Amygdala (tissue), 56 donors: ENCODE data around the gene EPHX1.
A peak's percentile ranks its signal among the peaks of the same experiment; 100 is the strongest.
"Not testable (repeated sequence)": the region's sequence is repeated elsewhere in the genome, so short reads cannot be mapped to it uniquely, and the experiment has no call there.

Experiments
- DNase-seq, 56 donors: peaks; one replicate each; lab custom pipeline; 2025; lab: John Stamatoyannopoulos, UW

The EPHX1 gene

DNA sequence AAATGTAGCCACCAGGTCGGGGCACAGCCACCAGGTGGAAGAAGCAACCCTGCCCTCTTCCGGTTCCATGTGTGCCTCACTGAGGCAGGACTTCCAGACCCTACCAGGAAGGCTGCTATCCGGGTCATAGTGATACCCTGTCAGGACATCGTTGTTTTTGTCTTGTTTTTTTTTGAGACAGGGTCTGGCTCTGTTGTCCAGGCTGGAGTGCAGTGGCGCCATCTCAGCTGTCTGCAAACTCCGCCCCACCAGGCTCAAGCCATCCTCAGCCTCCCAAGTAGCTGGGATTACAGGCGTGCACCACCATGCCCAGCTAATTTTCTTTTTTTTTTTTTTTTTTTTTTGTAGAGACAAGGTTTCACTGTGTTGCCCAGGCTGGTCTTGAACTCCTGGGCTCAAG is 5.2 kb downstream of the EPHX1 start:
- not testable (repeated sequence) for DNase-seq

DNA sequence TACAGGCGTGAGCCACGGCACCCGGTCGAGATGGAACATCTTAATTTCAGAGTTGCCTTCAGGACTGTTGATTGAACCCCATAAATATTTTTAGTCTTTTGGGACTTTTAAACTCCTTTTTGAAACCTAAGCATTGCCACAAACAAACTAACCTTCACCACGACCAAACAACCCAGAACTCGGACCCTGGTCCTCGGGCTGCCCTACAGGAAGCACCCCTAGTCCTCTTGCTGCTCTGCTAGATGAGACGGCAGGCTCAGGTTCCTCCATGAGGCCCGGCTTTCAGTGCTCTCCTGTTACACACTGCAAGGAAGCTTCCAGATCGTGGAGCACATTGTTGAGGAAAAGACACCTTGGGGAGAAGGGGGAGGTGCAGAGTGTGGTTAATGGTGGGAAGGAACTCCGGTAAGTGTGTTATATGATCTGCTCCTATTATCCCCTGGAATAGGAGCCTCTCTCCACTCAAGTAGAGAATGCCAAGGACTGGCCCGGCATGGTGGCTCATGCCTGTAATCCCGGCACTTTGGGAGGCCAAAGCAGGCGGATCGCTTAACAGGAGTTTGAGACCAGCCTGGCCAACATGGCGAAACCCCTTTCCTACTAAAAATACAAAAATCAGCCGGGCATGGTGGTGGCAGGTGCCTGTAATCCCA is 5.7 kb downstream of the EPHX1 start:
- DNase-seq = no peak

DNA sequence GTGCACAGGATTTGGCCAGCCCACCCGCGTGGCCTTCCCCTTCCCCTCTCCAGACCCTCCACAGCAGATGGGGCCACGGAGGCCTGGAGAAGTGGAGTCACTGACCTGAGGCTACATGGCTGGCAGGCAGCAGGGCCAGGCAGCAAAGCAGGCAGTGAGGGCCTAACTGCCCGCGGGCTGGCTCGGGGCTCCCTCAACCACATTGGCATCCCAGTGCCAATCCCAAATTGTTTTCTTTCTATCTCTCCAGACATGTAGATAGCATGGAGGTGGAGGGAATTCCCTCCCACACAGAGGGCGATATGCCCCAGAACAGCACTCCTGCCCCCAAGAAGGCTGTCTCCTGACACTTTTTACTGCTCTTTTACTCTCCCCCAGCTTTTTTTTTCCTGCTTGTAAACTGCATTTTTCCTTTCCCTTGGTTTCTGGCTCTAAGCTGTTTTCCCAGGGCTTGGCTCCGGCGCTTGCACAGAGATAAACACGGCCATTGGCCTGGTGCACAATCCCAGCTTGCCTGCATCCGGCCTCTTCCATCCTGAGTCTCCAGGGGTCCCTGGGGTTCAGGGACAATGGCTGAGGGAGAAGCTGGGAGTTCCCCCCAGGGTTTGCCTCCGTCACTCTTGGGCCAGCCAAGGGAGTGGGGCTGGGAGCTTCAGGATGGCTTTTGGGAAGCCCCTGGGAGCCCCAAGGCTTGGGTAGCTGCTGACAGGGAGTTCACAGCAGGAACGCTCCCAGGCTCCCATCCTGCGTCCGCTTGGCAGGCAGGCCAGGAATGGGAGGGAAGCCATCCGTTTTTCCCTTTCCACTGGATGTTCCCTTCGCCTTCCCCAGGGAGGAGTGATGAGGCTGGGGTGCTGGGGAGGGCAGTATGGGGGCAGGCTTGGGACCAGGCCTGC is 7.0 kb downstream of the EPHX1 start:
- peak in 6 of 56 donors; percentile 48 to 70 (median 53) for DNase-seq

DNA sequence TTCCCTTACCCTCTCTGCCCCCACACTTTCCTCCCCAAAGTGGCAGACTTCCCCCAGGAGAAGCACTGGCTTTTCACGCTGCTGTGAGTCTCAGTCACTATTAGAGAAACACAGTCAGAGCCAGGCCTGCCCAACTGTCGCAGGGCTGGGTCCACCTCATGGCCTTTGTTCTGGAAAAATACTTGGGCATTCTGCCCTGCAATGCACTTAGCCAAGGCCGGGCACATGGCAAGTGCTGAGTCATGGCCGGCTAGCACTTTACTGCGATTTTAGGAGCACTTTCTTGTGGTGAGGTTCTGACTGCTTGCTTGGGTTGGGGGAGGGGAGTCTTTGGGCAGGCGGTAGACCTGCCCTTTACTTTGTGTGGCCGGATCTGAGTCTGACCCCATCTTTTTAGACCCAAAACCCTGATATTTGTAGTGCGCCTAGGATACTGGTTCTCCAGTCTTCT is 7.7 kb downstream of the EPHX1 start:
- DNase-seq = peak in 53 of 56 donors; percentile 15 to 90 (median 73)

DNA sequence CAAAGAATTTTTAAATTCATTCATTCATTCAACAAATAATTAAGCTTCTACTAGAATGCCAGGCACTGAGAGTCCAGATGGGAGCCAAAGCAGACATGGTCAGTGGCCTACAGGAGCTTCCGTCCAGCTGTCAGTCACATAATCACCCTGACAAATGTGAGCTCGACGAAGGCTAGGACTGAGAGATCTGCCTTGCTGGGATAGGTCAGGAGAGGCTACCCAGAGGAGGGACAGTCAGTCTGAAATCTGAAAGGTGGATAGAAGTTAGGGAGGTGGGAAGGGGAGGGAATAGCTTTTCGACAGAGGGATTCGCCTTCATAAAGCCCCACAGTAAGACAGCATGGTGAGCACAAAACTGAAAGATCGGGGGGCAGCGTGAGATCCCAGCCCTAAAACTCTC is 8.3 kb downstream of the EPHX1 start:
- DNase-seq = no peak

DNA sequence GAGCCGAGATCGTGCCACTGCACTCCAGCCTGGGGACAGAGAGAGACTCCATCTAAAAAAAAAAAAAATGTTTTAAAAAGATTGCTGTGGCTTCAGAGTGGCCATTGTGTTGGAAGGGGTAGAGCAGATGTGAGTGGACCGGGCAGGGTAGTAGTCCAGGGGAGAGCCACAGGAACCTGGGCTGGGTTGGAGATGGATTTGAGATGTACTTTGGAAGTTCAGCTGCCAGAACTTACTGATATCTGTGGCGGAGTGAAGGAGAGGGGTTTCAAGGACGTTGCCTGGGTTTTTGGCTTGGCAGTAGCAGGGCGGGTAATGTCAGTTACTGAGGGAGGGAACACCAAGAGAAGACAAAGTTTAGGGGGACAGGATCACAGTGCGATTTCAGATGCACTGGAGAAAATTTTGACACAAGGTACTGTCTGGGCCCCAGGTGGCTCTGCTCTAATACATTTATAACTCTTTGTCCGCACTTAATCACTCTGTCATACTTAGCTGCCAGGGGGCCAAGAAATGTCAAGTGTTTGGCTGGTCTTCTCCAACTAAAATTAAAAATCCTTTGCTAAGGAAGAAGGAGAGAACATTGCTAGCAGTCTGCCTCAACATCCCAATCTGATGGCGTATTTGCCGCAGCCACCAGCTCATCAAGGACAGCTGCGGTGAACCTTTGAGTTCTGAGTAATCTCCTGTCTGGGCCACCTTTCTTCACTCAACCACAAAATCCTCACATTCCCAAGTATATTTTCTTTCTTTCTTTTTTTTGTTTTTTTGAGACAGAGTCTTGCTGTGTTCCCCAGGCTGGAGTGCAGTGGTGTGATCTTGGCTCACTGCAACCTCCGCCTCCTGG is 9.6 kb downstream of the EPHX1 start:
- DNase-seq = no peak

DNA sequence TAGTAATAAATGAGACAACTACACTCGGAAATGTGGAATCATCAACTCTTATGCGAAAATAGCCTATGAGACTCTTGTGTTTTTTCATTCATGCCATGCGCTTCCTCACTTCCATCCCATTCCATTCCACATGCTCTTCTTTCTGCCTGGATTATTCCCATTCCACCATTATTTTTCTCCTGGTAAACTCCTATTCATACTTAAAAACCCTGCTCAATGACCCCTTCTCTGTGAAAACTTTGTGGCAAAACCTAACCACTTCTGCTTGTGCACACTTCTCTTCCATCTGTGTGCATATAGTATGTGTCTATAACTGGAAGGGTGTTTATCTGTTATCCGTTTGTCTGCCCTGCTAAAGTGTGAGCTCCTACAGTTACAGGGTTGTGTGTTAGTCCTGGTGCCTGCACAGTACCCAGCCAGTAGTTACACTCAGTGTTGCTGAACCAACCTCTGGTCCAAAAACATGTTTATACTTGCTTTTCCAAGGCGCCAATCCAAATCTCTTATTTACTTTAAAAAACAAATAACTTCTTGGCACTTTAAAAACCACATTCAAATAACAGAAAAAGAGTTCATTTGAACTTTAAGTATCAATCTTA is 10.7 kb downstream of the EPHX1 start:
- DNase-seq = no peak

DNA sequence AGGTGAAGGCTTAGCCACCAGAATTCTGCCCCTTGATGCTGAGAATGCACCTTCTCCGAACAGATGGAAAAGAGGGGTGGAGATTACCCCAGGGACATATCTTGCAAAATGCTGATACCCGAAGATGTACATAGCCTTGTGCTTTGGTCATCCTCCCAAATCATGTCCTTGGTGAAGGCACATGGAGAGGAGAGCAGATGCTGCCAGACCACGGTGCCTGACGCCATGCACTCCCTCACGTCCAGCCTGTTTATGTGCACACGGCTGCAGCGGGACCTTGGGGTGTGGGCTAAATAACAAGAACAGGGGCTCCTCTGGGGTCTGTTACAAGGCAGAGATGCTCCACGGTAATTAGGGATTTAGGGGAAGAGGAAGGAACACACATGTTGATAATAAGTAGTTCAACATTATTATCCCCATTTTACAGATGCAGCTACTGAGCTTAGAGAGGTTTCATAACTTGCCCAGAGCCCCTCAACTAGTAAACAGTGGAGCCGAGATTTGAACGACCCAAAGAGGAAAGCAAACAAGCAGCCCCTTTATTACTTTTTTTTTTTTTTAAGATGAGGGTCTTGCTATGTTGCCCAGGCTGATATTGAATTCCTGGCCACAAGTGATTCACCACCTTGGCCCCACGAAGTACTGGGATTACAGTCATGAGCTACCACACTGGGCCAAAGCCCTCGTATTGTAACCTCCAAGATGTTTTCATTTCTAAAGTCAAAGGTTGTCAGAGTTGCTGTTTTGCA is 12.9 kb downstream of the EPHX1 start:
- DNase-seq = no peak

DNA sequence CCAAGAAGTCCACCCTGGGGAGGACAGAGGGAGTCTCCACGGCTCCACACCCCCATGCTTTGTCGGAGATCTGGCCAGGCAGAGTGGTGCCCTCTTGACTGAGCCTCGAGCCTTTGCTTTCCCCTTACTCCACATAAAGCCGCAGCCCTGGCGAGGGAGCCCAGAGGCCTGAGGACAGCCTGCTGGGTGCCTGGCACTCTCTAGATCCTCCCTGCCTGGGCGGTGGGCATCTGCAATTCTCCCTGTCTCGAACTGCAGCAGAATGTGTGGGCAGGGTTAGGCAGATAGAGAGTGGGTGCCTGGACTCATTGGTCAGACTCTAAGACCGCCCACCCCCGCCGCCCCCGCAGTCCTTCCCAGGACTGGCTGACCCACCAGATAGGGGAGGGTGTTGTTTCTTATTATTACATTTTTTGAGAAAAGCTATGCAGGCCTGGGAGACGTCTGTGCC is 13.9 kb downstream of the EPHX1 start:
- DNase-seq = no peak

DNA sequence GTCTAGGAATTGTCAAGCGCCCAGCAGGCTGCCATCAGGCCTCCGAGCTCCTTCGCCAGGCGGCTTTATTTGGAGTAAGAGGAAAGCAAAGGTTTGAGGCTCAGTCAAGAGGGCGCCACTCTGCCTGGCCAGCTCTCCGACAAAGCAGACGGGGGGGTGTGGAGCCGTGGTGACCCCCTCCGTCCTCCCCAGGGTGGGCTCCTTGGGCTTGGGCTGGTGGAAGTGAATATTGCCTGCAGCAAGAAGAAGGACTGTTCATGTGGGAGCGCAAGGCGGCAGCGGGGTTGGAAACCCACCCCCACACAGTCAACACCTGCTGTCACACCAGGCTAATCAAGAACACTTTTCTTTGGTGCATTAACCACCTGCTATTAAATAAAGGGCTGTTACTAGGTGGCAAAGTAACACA is 14.6 kb downstream of the EPHX1 start:
- no peak for DNase-seq

DNA sequence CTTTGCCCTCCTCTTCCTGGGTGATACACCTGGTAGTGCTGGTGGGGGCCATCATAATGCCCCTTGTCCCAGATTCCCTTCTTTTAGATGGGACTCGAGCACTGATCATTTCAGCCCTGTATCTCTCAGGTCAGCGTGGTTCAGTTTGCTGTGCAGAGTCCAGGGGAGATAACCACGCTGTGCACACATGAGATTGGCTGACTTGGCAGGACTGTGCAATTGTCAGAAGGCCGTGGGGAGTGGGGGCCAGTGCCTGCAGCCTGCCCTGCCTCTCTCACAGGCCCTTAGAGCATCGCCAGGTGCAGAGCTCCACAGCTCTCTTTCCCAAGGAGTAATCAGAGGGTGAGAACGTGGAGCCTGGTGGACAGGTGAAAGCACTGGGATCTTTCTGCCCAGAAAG is 15.2 kb downstream of the EPHX1 start:
- no peak for DNase-seq

DNA sequence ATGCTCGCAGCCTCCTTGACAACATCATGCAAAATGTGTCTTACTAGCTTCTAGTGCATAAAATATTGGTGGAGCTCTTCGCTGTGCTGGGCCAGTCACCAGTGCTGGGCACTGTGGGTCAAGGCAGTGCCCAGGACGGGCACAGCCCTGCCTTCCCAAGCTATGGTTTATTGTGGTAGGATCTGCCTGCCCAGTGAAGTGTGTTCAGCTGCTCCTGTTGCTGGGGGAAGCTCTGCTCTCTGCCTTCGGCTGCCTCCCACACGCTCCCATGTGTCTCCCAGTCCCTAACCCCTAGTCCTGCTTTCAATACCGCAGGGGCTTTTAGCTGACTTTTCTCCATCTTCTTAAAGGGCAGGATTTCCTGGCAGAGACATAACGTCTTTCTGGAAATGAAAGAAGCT is 15.7 kb downstream of the EPHX1 start:
- DNase-seq = no peak

DNA sequence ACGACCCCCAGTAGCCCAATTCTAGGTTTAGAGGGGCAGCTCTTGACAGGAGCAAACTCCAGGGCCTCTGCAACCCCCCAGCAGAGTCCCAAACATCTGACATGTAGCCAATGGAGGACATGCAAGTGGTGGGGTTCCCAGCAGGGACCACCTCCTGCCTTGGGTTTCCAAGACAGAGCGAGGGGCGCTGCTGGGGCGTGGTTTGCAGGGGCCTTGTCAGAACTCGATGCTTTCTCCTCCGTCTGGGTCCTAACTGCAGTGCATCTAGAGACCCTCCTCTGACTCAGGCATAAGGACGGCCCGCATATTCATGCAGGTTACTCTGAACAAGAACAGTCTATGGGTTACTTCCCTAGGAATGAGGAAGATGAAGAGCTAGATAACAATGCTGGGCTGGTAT is 17.2 kb downstream of the EPHX1 start:
- no peak for DNase-seq

DNA sequence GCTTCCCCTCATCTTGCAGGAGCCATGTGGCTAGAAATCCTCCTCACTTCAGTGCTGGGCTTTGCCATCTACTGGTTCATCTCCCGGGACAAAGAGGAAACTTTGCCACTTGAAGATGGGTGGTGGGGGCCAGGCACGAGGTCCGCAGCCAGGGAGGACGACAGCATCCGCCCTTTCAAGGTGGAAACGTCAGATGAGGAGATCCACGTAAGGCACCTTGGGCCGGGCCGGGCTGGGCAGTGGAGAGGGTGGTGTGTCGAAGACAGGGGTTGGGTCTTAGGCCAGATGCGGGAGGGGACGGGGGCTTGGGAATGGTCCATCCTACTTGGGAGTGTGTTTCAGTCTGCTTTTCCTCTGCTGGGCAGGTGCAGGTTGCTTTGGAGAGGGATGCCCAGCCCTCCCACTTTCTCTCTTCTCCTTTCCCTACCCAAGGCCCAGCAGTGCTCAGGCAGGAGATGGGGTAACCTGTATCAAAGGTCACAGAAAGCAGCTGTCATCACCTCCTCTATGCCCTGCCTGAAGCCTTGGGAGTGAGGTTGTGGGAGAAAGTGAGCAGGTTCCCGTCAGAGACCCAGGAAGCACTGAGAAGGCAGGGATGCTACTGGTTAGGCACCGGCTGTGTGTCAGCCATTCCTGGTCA is 18.9 kb downstream of the EPHX1 start:
- no peak for DNase-seq

DNA sequence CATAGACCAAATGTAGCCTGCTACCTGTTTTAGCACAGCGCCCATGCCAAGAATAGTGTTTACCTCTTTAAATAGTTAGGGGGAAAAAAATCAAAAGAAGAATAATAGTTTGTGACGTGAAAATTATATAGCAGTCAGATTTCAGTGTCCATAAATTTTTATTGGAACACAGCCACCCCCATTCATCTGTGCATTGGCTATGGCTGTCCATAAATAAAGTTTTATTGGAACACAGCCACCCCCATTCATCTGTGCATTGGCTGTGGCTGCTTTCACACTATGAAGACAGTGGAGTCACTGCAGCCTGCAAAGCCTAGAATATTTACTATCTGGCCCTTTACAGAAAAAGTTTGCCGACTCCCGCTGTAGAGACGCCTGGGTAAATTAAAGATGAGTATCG is 20.9 kb downstream of the EPHX1 start:
- no peak for DNase-seq

DNA sequence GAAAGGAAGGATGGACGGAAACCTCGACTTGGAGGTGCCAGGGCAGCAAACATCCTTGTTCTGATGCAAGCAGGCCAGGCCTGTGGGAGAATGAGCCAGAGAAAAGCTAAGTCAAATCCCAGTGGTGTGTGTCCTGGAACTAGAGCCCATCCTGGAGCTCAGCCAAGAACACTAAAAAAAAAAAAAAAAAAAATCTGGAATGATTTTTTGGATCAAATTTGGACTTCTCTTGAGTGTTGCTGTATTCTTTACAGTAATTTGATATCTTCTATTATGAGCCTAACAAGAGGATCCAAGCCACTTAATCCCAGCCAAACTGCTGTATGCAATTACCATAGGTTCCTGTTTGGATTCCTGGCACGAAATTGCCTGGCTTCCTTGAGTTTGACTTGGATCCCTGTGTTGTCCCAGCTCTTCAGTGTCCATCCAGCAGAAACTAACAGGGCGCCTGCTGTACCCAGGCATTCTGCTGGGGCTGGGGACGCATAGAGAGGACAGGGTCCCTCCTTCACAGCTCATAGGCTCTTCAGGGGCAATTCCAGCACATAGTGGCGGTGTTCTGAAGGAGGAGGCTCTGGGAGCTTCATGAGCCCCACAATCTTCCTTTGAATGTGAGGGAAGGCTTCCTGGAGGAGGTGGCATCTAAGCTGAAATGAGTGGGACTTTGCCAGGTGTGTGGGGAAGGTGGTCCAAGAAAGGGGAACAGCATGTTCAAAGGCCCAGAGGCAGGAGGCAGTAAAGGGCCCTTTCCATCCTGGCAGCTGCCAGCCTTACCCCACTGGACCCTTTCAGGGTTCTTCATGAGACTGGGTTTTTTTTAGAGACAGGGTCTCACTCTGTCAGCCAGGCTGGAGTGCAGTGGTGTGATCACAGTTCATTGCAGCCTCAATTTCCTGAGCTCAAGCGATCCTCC is 24.7 kb downstream of the EPHX1 start:
- peak in 6 of 56 donors; percentile 15 to 54 (median 28) for DNase-seq

DNA sequence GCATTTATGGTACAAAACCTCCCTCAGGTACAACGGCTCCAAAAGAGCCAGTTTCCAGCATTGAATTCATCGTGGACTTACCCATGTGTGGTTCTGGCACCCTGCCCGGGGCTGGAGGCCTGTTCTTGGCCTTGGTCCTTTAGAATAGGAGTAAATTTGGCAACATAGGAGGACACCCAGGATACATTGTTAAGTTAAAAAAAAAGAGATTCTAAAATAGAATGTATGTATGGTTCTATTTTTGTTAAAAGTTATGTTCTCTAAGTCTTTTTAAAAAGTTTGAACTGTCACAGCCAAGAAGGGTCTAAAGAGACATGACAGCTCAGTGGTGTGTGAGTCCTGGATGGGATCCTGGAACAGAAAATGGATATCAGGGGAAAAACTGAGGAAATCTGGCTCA is 25.9 kb downstream of the EPHX1 start:
- DNase-seq = peak in 2 of 56 donors; percentile 15 to 35

DNA sequence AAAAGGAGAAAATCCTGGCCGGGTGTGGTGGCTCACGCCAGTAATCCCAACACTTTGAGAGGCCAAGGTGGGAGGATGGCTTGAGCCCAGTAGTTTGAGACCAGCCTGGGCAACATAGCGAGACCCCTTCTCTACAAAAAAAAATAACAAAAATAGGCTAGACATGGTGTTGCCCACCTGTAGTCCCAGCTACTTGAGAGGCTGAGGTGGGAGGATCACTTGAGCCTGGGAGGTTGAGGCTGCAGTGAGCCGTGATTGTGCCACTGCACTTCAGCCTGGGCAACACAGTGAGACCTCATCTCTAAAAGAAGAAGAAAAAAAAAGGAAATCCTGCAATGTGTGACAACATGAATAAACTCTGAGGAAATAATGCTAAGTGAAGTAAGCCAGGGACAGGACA is 26.4 kb downstream of the EPHX1 start:
- not testable (repeated sequence) for DNase-seq
